Stimulated activated memory B cell treated with anti-CD40 and anti-IgM and Interleukin-4, amounts not matched to agents 10 μg/mL and 1 μg/mL and 100 μg/mL, for 72 hours (primary cell): Measurements from ENCODE around the gene SETD1A.
A peak's percentile ranks its signal among the peaks of the same experiment; 100 is the strongest.

Source experiments
- ATAC-seq: fragments of 150-1000 bp; cut with Tn5 transposase; 2 replicates; pipeline ENCODE4 v1.10.0; 2021
- H3K27ac Mint-ChIP-seq: one replicate; pipeline ENCODE4 v1.8.0; 2022; ENCODE audit warnings: mild to moderate bottlenecking, mixed read lengths
- H3K27me3 Mint-ChIP-seq: one replicate; pipeline ENCODE4 v1.8.0; 2022; ENCODE audit warnings: mixed read lengths
- H3K36me3 Mint-ChIP-seq: one replicate; pipeline ENCODE4 v1.8.0; 2022; ENCODE audit warnings: mixed read lengths
- H3K4me1 Mint-ChIP-seq: one replicate; pipeline ENCODE4 v1.8.0; 2022; ENCODE audit warnings: mixed read lengths
- H3K4me3 Mint-ChIP-seq: one replicate; pipeline ENCODE4 v1.8.0; 2022; ENCODE audit warnings: mild to moderate bottlenecking, moderate library complexity, mixed read lengths
- H3K9me3 Mint-ChIP-seq: one replicate; pipeline ENCODE4 v1.8.0; 2022; ENCODE audit warnings: mixed read lengths

The SETD1A gene

DNA sequence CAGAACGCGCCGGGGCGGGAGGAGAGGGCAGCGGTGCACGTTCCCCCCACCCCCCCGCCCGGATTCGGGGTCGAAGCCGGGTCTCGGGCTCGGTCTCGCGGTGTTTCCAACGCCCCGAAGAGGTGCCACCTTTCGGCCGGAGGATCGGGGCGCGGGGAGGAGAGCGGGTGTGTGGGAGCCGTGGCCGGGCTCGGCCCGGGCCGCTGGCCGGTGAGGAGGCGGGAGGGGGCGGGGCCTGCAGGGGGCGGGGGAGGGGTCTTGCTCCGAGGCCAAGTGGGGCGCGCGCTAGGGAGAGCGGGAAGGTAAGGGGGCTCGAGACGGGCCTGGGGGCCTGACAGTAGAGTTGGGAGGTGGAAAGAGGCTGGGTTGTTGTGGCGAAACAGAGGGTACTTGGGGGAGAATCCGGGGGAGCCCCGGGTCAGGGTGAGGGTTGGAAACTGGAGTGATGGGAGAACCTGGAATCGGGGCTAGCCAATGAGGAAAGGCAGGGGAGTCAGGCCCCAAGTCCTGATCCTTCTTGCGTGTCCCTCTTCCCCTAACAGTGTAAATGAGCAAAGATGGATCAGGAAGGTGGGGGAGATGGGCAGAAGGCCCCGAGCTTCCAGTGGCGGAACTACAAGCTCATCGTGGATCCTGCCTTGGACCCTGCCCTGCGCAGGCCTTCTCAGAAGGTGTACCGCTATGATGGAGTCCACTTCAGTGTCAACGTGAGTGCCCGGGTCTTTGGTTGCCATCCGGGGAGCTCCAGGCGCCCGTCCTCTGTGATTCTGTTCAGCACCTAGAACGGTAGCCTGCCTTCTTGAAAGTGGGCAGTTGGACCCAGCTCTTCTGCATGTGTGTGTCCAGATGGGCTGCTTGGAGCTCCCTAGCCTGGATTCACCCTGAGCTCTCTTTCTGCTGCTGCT, 873 bp downstream of the SETD1A start:
- Mint-ChIP-seq H3K4me1 (peaks cover 39% of the 10 kb centered on the region), H3K27me3 (no peaks in the 10 kb centered on the region), H3K36me3 (peaks cover 51% of the 10 kb centered on the region), H3K9me3 (no peaks in the 10 kb centered on the region), H3K27ac (peak overlapping the region; percentile 98), H3K4me3 (peak overlapping the region; percentile 92)
- peak; percentile 55 for ATAC-seq

DNA sequence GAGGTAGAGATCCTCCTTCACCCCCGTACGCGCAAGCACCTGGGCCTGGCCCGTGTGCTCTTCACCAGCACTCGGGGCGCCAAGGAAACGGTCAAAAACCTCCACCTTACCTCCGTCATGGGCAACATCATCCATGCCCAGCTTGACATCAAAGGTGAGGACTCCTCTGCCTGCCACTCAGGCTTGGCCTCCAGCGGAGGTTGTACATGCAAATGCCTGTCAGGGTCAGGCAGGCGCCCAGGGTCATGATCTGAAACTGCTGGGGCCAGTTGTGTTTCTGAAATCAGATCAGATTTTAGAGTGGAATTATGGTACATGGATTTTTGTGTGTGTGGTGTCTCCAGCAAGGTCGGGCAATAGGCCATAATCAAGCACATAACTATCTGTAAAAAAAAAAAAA, 3.8 kb downstream of the SETD1A start:
- Mint-ChIP-seq H3K27me3 (no peaks in the 10 kb centered on the region), H3K36me3 (peaks cover 77% of the 10 kb centered on the region), H3K4me3 (no peak overlapping the region), H3K4me1 (peaks cover 39% of the 10 kb centered on the region), H3K9me3 (no peaks in the 10 kb centered on the region), H3K27ac (no peak overlapping the region)
- no peak for ATAC-seq

DNA sequence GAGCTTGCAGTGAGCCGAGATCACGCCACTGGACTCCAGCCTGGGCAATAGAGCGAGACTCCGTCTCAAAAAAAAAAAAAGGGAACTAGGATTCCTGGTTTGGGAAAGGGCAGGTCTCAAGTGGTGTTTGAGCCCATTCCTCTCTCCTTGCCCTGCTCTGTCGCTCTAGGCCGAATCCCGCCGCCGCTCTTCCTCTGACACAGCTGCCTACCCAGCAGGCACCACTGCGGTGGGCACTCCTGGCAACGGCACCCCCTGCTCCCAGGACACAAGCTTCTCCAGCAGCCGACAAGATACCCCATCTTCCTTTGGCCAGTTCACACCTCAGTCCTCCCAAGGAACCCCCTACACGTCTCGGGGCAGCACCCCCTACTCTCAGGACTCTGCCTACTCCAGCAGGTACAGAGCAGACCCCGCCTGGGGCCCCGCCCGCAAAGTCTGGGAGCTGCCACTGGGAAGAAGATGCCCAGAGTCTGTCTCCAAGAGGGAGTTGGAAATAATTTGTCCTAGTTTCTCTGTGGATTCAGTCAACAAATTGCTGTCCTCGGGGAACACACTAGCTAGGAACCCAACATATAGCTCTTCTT, 6.5 kb downstream of the SETD1A start:
- no peak for ATAC-seq
- peaks cover 88% of the 10 kb centered on the region for H3K36me3 Mint-ChIP-seq
- H3K27ac Mint-ChIP-seq = no peak overlapping the region
- H3K4me1 Mint-ChIP-seq = peaks cover 34% of the 10 kb centered on the region
- H3K4me3 Mint-ChIP-seq = no peak overlapping the region
- no peaks in the 10 kb centered on the region for H3K27me3 Mint-ChIP-seq
- H3K9me3 Mint-ChIP-seq = no peaks in the 10 kb centered on the region

DNA sequence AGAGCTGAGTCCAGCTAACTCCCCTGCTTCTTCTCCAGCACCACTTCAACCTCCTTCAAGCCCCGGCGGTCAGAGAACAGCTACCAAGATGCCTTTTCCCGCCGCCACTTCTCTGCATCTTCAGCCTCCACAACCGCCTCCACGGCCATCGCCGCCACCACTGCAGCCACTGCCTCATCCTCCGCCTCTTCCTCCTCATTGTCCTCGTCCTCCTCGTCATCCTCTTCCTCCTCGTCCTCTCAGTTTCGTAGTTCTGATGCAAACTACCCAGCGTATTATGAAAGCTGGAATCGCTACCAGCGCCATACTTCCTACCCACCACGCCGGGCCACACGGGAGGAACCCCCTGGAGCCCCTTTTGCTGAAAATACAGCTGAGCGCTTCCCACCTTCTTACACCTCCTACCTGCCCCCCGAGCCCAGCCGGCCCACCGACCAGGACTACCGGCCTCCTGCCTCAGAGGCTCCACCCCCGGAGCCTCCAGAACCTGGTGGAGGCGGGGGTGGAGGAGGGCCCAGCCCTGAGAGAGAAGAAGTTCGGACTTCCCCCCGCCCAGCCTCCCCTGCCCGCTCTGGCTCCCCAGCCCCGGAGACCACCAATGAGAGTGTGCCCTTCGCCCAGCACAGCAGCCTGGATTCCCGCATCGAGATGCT, 7.1 kb downstream of the SETD1A start:
- ATAC-seq = peak; percentile 24
- Mint-ChIP-seq H3K4me1 (peaks cover 27% of the 10 kb centered on the region), H3K27me3 (no peaks in the 10 kb centered on the region), H3K4me3 (no peak overlapping the region), H3K9me3 (no peaks in the 10 kb centered on the region), H3K36me3 (peaks cover 88% of the 10 kb centered on the region), H3K27ac (no peak overlapping the region)

DNA sequence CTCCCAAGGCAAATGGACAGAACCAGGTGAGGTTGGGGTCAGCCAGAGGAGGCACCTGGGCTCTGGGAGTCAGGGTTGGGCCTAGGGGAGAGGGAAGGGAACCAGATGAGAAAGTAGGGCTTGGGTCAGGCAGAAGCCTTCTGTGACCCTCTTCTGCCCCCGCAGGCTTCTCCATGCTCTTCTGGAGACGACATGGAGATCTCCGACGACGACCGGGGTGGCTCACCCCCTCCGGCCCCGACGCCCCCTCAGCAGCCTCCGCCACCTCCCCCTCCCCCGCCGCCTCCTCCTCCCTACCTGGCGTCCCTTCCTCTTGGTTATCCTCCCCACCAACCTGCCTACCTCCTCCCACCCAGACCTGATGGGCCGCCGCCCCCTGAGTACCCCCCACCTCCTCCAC, 7.9 kb downstream of the SETD1A start:
- Mint-ChIP-seq H3K4me1 (peaks cover 20% of the 10 kb centered on the region), H3K4me3 (no peak overlapping the region), H3K27me3 (no peaks in the 10 kb centered on the region), H3K27ac (no peak overlapping the region), H3K9me3 (no peaks in the 10 kb centered on the region), H3K36me3 (peaks cover 85% of the 10 kb centered on the region)
- ATAC-seq = no peak

DNA sequence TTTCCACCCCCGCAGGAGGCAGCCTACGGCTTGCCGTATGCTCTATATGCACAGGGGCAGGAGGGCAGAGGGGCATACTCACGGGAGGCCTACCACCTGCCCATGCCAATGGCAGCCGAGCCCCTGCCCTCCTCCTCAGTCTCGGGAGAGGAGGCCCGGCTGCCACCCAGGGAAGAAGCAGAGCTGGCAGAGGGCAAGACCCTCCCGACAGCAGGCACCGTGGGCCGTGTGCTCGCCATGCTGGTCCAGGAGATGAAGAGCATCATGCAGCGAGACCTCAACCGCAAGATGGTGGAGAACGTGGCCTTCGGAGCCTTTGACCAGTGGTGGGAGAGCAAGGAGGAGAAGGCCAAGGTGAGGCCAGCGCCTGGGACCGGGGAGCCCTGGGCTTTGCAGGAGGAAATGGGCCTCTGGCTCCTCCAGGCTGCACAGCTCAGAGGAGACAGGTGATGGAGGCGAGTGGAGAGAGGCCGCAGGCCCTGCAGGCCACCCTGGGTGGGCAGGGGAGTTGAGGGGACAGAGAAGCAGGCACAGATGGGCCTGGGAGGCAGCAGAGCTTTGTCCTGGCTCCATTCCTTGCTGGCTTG, 8.6 kb downstream of the SETD1A start:
- Mint-ChIP-seq H3K36me3 (peaks cover 85% of the 10 kb centered on the region), H3K9me3 (no peaks in the 10 kb centered on the region), H3K27ac (peak overlapping the region; percentile 37), H3K4me3 (no peak overlapping the region), H3K27me3 (no peaks in the 10 kb centered on the region), H3K4me1 (peaks cover 19% of the 10 kb centered on the region)
- no peak for ATAC-seq

DNA sequence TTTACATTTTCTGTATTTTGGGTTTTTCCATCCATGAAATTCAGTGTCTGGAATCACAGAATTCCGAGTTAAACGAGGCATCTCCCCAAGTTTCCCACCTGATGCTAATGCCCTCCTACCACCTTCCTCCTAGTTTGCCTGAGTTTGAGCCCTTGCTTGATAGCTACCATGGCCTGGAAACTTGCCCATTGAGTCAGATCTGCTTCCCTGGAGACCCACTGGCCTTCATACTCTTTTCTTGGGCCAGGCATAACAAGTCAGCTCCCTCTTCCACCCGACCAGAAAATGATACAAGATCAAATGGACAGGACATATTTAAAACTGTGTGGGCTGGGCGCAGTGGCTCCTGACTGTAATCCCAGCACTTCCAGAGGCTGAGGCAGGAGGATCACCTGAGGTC, 10.2 kb downstream of the SETD1A start:
- Mint-ChIP-seq H3K9me3 (no peaks in the 10 kb centered on the region), H3K4me1 (peaks cover 19% of the 10 kb centered on the region), H3K4me3 (no peak overlapping the region), H3K27ac (no peak overlapping the region), H3K36me3 (peaks cover 86% of the 10 kb centered on the region), H3K27me3 (no peaks in the 10 kb centered on the region)
- ATAC-seq = no peak

DNA sequence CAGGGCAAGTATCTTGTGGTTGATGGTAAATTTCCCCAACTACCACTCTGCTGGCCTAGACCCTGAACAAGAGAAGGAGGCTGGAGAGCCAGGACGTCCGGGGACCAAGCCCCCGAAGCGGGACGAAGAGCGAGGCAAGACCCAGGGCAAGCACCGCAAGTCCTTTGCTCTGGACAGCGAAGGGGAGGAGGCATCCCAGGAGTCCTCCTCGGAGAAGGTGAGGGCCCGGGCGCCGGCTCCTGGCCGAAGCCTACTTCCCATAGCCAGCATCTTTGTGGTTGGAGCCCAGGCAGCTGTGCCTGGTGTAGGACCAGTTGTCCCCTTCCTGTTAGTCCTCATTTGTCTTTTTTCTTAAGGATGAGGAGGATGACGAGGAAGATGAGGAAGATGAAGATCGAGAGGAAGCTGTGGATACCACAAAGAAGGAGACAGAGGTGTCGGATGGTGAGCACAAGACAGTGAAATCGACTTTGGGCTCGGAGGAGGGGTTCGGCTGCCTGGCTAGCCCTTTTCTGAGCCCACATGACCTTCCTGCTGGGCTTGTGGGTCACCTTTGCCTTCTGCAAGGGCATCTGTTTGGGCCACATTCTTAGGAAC, 11.8 kb downstream of the SETD1A start:
- Mint-ChIP-seq H3K27me3 (no peaks in the 10 kb centered on the region), H3K36me3 (peaks cover 86% of the 10 kb centered on the region)

DNA sequence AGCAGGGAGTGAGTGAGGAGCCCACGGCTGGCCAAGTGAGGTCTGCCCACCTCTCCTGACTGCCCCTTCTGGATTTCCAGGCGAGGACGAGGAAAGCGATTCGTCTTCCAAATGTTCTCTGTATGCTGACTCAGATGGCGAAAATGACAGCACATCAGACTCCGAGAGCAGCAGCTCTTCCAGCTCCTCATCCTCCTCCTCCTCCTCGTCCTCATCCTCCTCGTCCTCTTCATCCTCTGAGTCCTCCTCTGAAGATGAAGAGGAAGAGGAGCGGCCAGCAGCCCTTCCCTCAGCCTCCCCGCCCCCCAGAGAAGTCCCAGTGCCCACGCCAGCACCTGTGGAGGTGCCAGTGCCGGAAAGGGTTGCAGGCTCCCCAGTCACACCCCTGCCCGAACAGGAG, 13.7 kb downstream of the SETD1A start:
- peaks cover 5% of the 10 kb centered on the region for H3K4me1 Mint-ChIP-seq
- H3K27me3 Mint-ChIP-seq = no peaks in the 10 kb centered on the region
- no peak for ATAC-seq
- peaks cover 80% of the 10 kb centered on the region for H3K36me3 Mint-ChIP-seq
- peak overlapping the region; percentile 33 for H3K27ac Mint-ChIP-seq
- no peaks in the 10 kb centered on the region for H3K9me3 Mint-ChIP-seq
- no peak overlapping the region for H3K4me3 Mint-ChIP-seq

More for the DNA sequence above, 11.8 kb downstream of the SETD1A start:
- peaks cover 18% of the 10 kb centered on the region for H3K4me1 Mint-ChIP-seq
- no peaks in the 10 kb centered on the region for H3K9me3 Mint-ChIP-seq
- no peak overlapping the region for H3K4me3 Mint-ChIP-seq
- H3K27ac Mint-ChIP-seq = no peak overlapping the region
- no peak for ATAC-seq

DNA sequence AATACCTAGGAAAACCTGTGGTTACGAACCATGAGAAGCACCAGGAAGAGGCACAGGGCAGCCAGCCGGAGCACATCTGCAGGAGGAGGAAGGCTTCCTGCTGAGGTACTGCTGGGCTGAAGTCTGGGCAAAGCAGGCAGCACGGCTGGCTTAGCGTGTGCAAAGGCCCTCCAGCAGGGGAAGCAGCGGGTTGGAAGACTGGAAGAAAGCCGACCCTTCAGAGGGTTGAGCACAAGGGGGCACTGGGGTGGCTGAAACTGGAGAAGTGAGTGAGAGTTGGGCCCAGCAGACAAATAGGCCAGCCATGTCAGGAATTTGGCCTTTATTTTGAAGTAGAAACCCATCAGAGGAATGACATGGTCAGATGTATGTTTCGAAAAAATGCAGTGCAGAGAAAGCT, 15.3 kb downstream of the SETD1A start:
- no peaks in the 10 kb centered on the region for H3K4me1 Mint-ChIP-seq
- H3K27ac Mint-ChIP-seq = no peak overlapping the region
- peaks cover 78% of the 10 kb centered on the region for H3K36me3 Mint-ChIP-seq
- no peak for ATAC-seq
- no peaks in the 10 kb centered on the region for H3K9me3 Mint-ChIP-seq
- H3K27me3 Mint-ChIP-seq = no peaks in the 10 kb centered on the region
- H3K4me3 Mint-ChIP-seq = no peak overlapping the region

DNA sequence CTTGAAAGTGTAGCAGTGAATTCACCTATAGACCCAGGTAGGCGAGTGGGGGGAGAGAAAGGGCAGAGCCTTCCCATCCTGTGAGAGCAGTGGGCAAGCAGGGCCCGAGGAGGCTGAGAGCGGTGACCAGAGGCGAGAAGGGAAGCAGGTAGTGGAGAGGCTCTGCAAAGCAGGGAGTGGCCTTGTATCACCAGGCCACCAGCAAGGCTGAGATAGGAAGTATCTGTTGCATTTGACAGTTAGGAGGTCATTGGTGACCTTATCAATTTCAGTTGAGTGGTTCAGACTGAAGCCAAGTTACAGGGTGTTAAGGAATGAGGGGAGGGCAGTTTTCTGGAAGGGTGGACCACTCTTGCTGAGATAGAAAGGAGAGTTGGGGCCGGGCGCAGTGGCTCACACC, 16.8 kb downstream of the SETD1A start:
- Mint-ChIP-seq H3K4me3 (no peak overlapping the region), H3K27me3 (no peaks in the 10 kb centered on the region), H3K4me1 (no peaks in the 10 kb centered on the region), H3K9me3 (no peaks in the 10 kb centered on the region), H3K27ac (no peak overlapping the region), H3K36me3 (peaks cover 75% of the 10 kb centered on the region)
- no peak for ATAC-seq

DNA sequence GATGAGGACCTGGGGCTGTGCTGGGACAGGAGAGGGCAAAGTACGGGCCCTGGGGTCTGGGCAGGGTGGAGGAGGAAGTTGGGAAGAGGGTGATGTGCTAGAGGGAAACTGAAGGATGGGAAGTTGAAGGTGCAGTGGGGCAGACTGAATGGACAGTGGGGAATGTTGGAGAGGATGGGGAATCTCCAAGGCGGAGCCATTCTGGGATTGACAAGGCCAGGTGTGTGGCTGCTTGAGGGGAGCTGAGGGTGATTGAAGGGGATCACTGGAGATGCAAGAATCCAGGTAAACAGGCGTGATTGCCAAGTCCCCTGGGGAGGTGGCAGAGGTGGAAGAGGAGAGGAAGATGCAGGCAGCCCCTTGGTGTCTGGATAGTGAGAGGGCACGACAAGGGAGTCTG, 18.9 kb downstream of the SETD1A start:
- ATAC-seq = no peak
- Mint-ChIP-seq H3K36me3 (peaks cover 70% of the 10 kb centered on the region), H3K27ac (no peak overlapping the region), H3K27me3 (no peaks in the 10 kb centered on the region), H3K4me3 (no peak overlapping the region), H3K4me1 (no peaks in the 10 kb centered on the region), H3K9me3 (no peaks in the 10 kb centered on the region)

DNA sequence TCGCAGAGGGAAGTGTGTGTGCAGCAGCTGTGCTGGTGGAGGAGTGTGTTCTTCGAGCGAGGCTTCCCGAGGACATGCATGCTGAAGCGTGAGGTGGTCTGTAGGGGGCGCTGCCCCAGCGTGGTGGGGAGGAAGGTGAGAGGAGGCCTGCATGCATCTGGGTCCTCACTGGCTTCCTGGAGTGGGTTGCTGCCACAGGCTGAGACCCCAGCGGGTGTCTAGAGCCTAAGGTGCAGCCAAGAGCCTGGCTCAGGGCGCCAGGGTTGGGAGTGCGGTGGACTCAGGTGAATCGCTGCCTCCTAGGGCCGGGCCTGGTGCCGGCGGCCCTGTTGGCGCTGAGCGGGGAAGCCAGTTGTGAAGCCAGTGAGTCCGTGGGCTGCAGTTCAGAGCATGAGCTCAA, 19.9 kb downstream of the SETD1A start:
- Mint-ChIP-seq H3K4me3 (no peak overlapping the region), H3K9me3 (no peaks in the 10 kb centered on the region), H3K4me1 (no peaks in the 10 kb centered on the region), H3K36me3 (peaks cover 71% of the 10 kb centered on the region), H3K27ac (no peak overlapping the region), H3K27me3 (no peaks in the 10 kb centered on the region)
- no peak for ATAC-seq

DNA sequence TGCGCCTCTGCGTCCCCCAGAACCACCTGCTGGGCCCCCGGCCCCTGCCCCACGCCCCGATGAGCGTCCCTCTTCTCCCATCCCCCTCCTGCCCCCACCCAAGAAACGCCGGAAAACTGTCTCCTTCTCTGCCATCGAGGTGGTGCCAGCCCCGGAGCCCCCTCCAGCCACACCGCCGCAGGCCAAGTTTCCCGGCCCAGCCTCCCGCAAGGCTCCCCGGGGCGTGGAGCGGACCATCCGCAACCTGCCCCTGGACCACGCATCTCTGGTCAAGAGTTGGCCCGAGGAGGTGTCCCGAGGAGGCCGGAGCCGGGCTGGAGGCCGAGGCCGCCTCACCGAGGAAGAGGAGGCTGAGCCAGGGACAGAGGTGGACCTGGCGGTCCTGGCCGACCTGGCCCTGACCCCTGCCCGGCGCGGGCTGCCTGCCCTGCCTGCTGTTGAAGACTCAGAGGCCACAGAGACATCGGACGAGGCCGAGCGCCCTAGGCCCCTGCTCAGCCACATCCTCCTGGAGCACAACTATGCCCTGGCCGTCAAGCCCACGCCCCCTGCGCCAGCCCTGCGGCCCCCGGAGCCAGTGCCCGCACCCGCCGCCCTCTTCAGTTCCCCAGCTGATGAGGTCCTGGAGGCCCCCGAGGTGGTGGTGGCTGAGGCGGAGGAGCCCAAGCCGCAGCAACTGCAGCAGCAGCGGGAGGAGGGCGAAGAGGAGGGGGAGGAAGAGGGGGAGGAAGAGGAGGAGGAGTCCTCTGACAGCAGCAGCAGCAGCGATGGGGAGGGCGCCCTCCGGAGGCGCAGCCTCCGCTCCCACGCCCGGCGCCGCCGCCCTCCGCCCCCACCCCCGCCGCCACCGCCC, 21.8 kb downstream of the SETD1A start:
- Mint-ChIP-seq H3K9me3 (no peaks in the 10 kb centered on the region), H3K27ac (no peak overlapping the region)
- ATAC-seq = no peak

More for the DNA sequence above, 21.8 kb downstream of the SETD1A start:
- Mint-ChIP-seq H3K27me3 (no peaks in the 10 kb centered on the region), H3K36me3 (peaks cover 66% of the 10 kb centered on the region), H3K4me3 (no peak overlapping the region), H3K4me1 (peaks cover 3% of the 10 kb centered on the region)
